Measurements from ENCODE around the gene TMEM30A. TPM values are rescaled to one million over a fixed set of nuclear protein-coding genes. Genes with fewer than 3 reads are reported as not detected.

Gene TMEM30A
- total and polyA plus RNA-seq, 11 donors: 21.8 to 86.3 (median 55.9) TPM

GRCh38 chr6:75230484-75231325 lies 53.9 kb downstream of the TMEM30A start:
- H3K4me3 ChIP-seq: peak overlapping the region in 5 of 12 donors; percentile 16 to 26 (median 16)
- intact Hi-C loops (cut with DNase I): no loop called here
- WGBS, 4 donors: 55 to 58% (median 57%) methylated on average over 10 of the region's 10 CpGs
- H3K27me3 ChIP-seq: no peaks in the 10 kb centered on the region
- ATAC-seq (peak; percentile 64 to 83 (median 72)), DNase-seq (peak in 1 of 5 donors; percentile 29)
- H3K27ac ChIP-seq: no peak overlapping the region
- peaks cover 0 to 27% (median 12%) of the 10 kb centered on the region in 12 donors for H3K4me1 ChIP-seq
- H3K9me3 ChIP-seq: no peaks in the 10 kb centered on the region
- peaks cover 0 to under 1% (median 0%) of the 10 kb centered on the region in 9 donors for H3K36me3 ChIP-seq
- TF ChIP-seq POLR2A (IDR thresholded peaks at IDR 0.05) (no peak), CTCF (IDR thresholded peaks at IDR 0.05) (peak; percentile 50 to 83 (median 73))

- no peaks in the 10 kb centered on the region for H3K36me3 ChIP-seq
- no peaks in the 10 kb centered on the region for H3K9me3 ChIP-seq
- intact Hi-C loops (cut with DNase I): no loop called here
- H3K27ac ChIP-seq: no peak overlapping the region
- WGBS, 4 donors: 77 to 86% (median 81%) methylated on average over 6 of the region's 6 CpGs
- TF ChIP-seq CTCF (IDR thresholded peaks at IDR 0.05): no peak
- no peak for TF ChIP-seq POLR2A (IDR thresholded peaks at IDR 0.05)
- no peak overlapping the region for H3K4me3 ChIP-seq
- H3K4me1 ChIP-seq: peaks cover 0 to 8% (median 0%) of the 10 kb centered on the region in 12 donors
- DNase-seq (no peak), ATAC-seq (no peak)
- H3K27me3 ChIP-seq: no peaks in the 10 kb centered on the region
Measured at GRCh38 chr6:75224303-75224926, 60.2 kb downstream of the TMEM30A start.

- WGBS, 4 donors: 72 to 75% (median 73%) methylated on average over 2 of the region's 2 CpGs
- peak overlapping the region in 2 of 12 donors; percentile 31 to 49 for H3K27ac ChIP-seq
- no peaks in the 10 kb centered on the region for H3K27me3 ChIP-seq
- ATAC-seq: no peak
- peaks cover 0 to 8% (median 0%) of the 10 kb centered on the region in 12 donors for H3K4me1 ChIP-seq
- no peak overlapping the region for H3K4me3 ChIP-seq
- TF ChIP-seq CTCF (IDR thresholded peaks at IDR 0.05) (no peak), POLR2A (IDR thresholded peaks at IDR 0.05) (no peak)
- intact Hi-C loops (cut with DNase I): no loop called here
- no peak for DNase-seq
- H3K9me3 ChIP-seq: no peaks in the 10 kb centered on the region
- no peaks in the 10 kb centered on the region for H3K36me3 ChIP-seq
Measured at GRCh38 chr6:75223428-75223827, 61.2 kb downstream of the TMEM30A start.

- Histone ChIP-seq H3K4me3 (no peak overlapping the region), H3K27me3 (no peaks in the 10 kb centered on the region), H3K4me1 (peaks cover 0 to 13% (median 8%) of the 10 kb centered on the region in 12 donors), H3K36me3 (no peaks in the 10 kb centered on the region), H3K9me3 (no peaks in the 10 kb centered on the region), H3K27ac (peak overlapping the region in 3 of 12 donors; percentile 27 to 49 (median 40))
- DNase-seq (no peak), ATAC-seq (peak in 1 of 4 donors; percentile 41)
- TF ChIP-seq POLR2A (IDR thresholded peaks at IDR 0.05) (no peak), CTCF (IDR thresholded peaks at IDR 0.05) (no peak)
- intact Hi-C loops (cut with DNase I): no loop called here
Measured at GRCh38 chr6:75222261-75222660, 62.3 kb downstream of the TMEM30A start.

Data from heart left ventricle (tissue), 16 donors.